Neutrophil (primary cell): ENCODE data around the gene TENT5C.

ENCODE experiments used
- H3K27ac ChIP-seq: fragments of 200-600 bp; sonication (generic); 2 replicates; pipeline ENCODE4 v1.5.1; 2016; ENCODE audit warnings: mild to moderate bottlenecking, moderate library complexity
- H3K27me3 ChIP-seq: fragments of 200-600 bp; sonication (generic); 2 replicates; pipeline ENCODE4 v1.6.0; 2016; ENCODE audit warnings: mild to moderate bottlenecking
- H3K36me3 ChIP-seq: fragments of 200-600 bp; sonication (generic); 2 replicates; pipeline ENCODE4 v1.5.1; 2017
- H3K4me1 ChIP-seq, 2 experiments: fragments of 200-600 bp in 1 of 2; sonication (generic) in 1 of 2; 1 replicate in 1 of 2; 2 replicates in 1 of 2; pipeline versions ENCODE4 v1.5.1 to v1.6.1; 2013 to 2016; ENCODE audit warnings: low read depth in 1 of 2, low read length in 1 of 2, mild to moderate bottlenecking in 1 of 2, moderate library complexity in 1 of 2; ENCODE audit not compliant: control insufficient read depth in 1 of 2, insufficient read depth in 1 of 2
- H3K4me3 ChIP-seq, 2 experiments: fragments of 200-600 bp in 1 of 2; sonication (generic) in 1 of 2; 1 replicate in 1 of 2; 2 replicates in 1 of 2; pipeline ENCODE4 v1.5.1; 2013 to 2016; ENCODE audit warnings: low read depth in 1 of 2, low read length in 1 of 2, mild to moderate bottlenecking in 1 of 2, moderate library complexity in 1 of 2
- H3K9me3 ChIP-seq: fragments of 200-600 bp; sonication (generic); 2 replicates; pipeline ENCODE4 v1.5.1; 2016
- TF ChIP-seq, protein P1 (sequence below): fragments of 200-600 bp; sonication (generic); IDR thresholded peaks from 2 replicates; pipeline ENCODE4 v1.5.1; 2016; ENCODE audit warnings: antibody characterized with exemption

TENT5C gene

DNA sequence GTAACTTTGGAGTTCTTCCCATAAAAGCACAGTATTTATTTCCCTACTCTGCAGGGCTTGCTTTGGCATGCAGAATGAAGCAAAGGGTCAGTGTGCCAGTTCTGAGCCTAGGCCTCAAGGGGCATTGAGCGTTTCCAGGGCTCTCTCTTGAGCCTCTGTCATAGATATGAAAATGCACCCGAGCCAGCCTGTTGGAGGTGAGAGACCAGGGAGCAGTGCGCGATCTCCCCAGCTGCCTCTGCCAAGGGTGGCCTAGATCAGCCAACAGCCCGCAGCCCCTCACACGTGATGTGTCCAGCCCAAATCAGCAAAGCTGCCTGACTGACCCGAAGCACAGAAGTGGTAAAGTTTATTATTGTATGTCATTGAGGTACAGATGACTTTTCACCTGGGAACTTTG lies 63.7 kb downstream of the TENT5C start:
- no peak overlapping the region for H3K27ac ChIP-seq
- no peaks in the 10 kb centered on the region for H3K27me3 ChIP-seq
- no peaks in the 10 kb centered on the region for H3K9me3 ChIP-seq
- no peaks in the 10 kb centered on the region for H3K36me3 ChIP-seq
- no peak overlapping the region for H3K4me3 ChIP-seq
- no peaks in the 10 kb centered on the region for H3K4me1 ChIP-seq
- TF ChIP-seq, protein P1, sequence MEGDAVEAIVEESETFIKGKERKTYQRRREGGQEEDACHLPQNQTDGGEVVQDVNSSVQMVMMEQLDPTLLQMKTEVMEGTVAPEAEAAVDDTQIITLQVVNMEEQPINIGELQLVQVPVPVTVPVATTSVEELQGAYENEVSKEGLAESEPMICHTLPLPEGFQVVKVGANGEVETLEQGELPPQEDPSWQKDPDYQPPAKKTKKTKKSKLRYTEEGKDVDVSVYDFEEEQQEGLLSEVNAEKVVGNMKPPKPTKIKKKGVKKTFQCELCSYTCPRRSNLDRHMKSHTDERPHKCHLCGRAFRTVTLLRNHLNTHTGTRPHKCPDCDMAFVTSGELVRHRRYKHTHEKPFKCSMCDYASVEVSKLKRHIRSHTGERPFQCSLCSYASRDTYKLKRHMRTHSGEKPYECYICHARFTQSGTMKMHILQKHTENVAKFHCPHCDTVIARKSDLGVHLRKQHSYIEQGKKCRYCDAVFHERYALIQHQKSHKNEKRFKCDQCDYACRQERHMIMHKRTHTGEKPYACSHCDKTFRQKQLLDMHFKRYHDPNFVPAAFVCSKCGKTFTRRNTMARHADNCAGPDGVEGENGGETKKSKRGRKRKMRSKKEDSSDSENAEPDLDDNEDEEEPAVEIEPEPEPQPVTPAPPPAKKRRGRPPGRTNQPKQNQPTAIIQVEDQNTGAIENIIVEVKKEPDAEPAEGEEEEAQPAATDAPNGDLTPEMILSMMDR = no peak

DNA sequence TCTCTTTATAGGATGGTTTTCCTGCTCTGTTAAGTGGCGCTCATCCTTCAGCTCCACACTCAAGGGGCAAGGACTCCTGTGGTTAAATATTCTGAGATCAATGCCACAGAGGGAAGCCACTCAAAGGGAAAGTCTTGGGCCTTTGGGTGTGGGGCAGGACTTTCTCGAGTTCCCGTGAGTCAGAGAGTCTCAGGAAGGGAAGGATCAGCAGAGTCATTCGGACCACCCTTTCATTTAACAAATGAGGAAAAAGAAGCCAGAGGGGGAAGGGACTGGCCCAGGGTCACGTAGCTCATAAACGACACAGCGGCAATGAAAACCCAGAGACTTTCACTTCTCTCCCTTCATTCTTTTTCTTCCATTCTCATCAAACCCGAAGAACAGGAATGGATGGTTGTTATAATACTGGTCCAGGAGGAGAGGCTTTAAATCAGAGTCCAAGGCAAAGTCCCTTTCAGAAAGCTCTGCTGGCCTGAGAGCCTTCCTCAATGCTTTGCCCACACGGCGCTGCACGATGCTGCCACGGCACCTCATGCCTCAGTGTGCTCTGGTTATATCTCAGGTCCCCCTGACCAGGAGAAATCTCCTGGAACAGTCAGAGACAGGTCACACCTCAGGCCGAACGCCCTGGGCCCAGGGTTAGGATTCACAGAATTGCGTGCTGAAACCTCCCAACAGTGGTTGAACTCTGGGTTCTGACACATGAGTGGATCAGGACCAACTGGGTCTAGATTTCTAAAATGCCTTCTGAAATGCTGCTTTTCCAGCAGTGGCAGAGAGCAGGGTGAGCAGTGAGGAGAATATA lies 65.3 kb downstream of the TENT5C start:
- no peaks in the 10 kb centered on the region for H3K4me1 ChIP-seq
- no peaks in the 10 kb centered on the region for H3K9me3 ChIP-seq
- no peaks in the 10 kb centered on the region for H3K36me3 ChIP-seq
- TF ChIP-seq, protein P1 = no peak
- H3K4me3 ChIP-seq = no peak overlapping the region
- H3K27ac ChIP-seq = no peak overlapping the region
- H3K27me3 ChIP-seq = no peaks in the 10 kb centered on the region

DNA sequence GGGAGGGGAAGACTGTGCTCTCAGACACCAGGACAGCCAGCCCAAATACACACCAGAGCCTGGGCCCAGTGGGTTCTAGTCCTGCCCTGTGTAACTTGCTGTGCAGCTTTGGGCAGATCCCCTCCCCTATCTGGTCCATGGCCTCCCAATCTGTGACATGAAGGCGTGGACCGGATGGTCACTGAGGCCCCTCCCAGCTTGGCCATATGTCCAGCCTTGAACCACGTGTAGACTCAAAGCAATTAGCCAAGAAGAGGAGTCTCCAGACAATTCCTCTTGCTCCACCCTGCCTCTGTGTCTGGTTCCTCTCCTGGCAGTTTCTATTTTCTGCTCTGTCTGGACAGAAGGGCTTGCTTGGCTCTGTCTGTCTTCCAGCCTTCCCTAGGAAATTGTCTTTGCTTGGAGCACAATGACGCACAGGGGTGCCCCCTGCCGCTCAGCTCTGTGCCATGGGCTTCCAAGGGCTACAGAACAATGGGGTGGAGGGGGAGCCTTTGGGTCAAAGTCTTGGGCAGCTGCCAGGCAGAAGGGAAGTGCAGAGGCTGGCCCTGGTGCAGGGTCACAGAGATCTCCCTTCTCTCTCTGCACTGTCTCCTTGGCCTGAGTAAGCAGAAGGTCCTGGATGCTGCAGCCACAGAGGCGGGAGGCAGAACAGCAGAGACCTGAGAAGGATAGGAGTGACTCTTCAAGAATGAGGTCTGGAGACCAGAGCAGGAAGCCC lies 66.1 kb downstream of the TENT5C start:
- no peak overlapping the region for H3K27ac ChIP-seq
- H3K27me3 ChIP-seq = no peaks in the 10 kb centered on the region
- H3K9me3 ChIP-seq = no peaks in the 10 kb centered on the region
- H3K4me1 ChIP-seq = no peaks in the 10 kb centered on the region
- TF ChIP-seq, protein P1 = no peak
- no peaks in the 10 kb centered on the region for H3K36me3 ChIP-seq
- H3K4me3 ChIP-seq = no peak overlapping the region

GRCh38 chr1:117672756-117673155 lies 66.9 kb downstream of the TENT5C start:
- Histone ChIP-seq H3K4me3 (no peak overlapping the region), H3K27me3 (no peaks in the 10 kb centered on the region), H3K36me3 (no peaks in the 10 kb centered on the region), H3K9me3 (no peaks in the 10 kb centered on the region), H3K4me1 (no peaks in the 10 kb centered on the region), H3K27ac (no peak overlapping the region)
- TF ChIP-seq, protein P1 = no peak

DNA sequence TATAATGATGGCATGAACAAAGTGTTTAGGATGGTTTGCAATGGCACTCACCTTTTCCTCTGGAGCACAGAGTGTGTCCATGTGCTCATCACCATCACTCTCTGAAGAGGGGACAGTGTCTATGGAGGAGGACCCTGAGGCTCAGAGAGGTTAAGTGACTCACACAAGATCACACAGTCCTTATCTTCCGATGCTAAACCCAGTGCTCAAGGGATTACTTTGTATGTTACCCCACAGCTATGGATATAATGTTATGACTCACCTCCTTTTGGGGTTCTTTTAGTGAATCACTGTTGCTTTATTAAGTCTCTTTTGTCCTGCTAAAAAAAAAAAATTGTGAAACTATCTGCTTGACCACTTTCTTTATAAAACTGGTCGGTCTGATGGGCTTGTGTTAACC lies 67.6 kb downstream of the TENT5C start:
- Histone ChIP-seq H3K9me3 (no peaks in the 10 kb centered on the region), H3K27ac (no peak overlapping the region), H3K4me1 (no peaks in the 10 kb centered on the region), H3K27me3 (no peaks in the 10 kb centered on the region), H3K36me3 (no peaks in the 10 kb centered on the region), H3K4me3 (no peak overlapping the region)
- TF ChIP-seq, protein P1 = no peak
